ENCODE measurements around the gene CD38.

DNA sequence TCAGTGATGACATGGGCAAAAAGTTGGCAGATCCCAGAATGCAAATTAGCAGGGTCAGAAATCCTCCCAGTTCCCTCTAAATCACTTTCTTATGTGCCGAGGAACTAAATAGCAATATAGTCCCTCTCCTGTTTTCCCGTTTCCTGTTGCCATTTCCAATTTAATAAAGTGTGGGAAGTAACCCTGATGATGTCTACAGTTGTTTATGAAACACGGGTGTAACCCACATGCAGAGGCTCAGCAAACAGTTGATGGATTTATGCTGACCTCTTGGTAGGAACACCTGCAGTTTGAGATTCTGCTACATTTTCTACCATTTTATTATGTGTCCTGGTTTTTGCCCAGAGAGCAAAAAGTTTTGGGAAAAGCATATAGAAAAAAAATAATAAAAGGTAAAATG is 103.7 kb downstream of the CD38 start:
- TF ChIP-seq, protein P1, sequence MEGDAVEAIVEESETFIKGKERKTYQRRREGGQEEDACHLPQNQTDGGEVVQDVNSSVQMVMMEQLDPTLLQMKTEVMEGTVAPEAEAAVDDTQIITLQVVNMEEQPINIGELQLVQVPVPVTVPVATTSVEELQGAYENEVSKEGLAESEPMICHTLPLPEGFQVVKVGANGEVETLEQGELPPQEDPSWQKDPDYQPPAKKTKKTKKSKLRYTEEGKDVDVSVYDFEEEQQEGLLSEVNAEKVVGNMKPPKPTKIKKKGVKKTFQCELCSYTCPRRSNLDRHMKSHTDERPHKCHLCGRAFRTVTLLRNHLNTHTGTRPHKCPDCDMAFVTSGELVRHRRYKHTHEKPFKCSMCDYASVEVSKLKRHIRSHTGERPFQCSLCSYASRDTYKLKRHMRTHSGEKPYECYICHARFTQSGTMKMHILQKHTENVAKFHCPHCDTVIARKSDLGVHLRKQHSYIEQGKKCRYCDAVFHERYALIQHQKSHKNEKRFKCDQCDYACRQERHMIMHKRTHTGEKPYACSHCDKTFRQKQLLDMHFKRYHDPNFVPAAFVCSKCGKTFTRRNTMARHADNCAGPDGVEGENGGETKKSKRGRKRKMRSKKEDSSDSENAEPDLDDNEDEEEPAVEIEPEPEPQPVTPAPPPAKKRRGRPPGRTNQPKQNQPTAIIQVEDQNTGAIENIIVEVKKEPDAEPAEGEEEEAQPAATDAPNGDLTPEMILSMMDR (conservative IDR thresholded peaks at IDR 0.05 in 1 of 2, IDR thresholded peaks at IDR 0.05 in 1 of 2; ENCODE audit: low read depth in 1 of 2, low read length in 2 of 2), result no peak
- TF ChIP-seq EZH2 (IDR thresholded peaks at IDR 0.05; ENCODE audit: low read length, missing control alignments), result no peak

Measured in fibroblast of lung (primary cell).